Smooth muscle cell (in vitro differentiated cells): ENCODE data around the gene KLHL40. TPM values are rescaled to one million over a fixed set of nuclear protein-coding genes. Genes with fewer than 3 reads are reported as not detected.
A peak's percentile ranks its signal among the peaks of the same experiment; 100 is the strongest.

Experiments
- DNase-seq: peaks from one replicate; lab custom pipeline; 2025; ENCODE audit not compliant: unreplicated experiment; lab: John Stamatoyannopoulos, UW
- H2AFZ ChIP-seq: fragments of 200-600 bp; sonication (generic); 2 replicates; pipeline ENCODE4 v1.6.0; 2016; ENCODE audit warnings: antibody characterized with exemption, low read depth, mild to moderate bottlenecking
- H3F3A ChIP-seq: fragments of 200-600 bp; sonication (generic); 2 replicates; pipeline ENCODE4 v1.6.0; 2017; ENCODE audit warnings: antibody characterized with exemption, low read depth
- H3K27ac ChIP-seq: fragments of 200-600 bp; sonication (generic); 2 replicates; pipeline ENCODE4 v1.5.1; 2016; ENCODE audit warnings: low read depth, mild to moderate bottlenecking
- H3K27me3 ChIP-seq: fragments of 200-600 bp; sonication (generic); 2 replicates; pipeline ENCODE4 v1.6.1; 2016; ENCODE audit warnings: low read depth, mild to moderate bottlenecking
- H3K36me3 ChIP-seq: fragments of 200-600 bp; sonication (generic); 2 replicates; pipeline ENCODE4 v1.5.1; 2016; ENCODE audit warnings: low read depth
- H3K4me1 ChIP-seq: fragments of 200-600 bp; sonication (generic); 2 replicates; pipeline ENCODE4 v1.5.1; 2016; ENCODE audit warnings: low read depth
- H3K4me2 ChIP-seq: fragments of 200-600 bp; sonication (generic); 2 replicates; pipeline ENCODE4 v1.6.0; 2016; ENCODE audit warnings: mild to moderate bottlenecking
- H3K4me3 ChIP-seq: fragments of 200-600 bp; sonication (generic); 2 replicates; pipeline ENCODE4 v1.5.1; 2016; ENCODE audit warnings: mild to moderate bottlenecking
- H3K79me2 ChIP-seq: fragments of 200-600 bp; sonication (generic); 2 replicates; pipeline ENCODE4 v1.6.0; 2016; ENCODE audit warnings: low read depth, mild to moderate bottlenecking
- H3K9ac ChIP-seq: fragments of 200-600 bp; sonication (generic); 2 replicates; pipeline ENCODE4 v1.6.0; 2016; ENCODE audit warnings: low read depth
- H3K9me3 ChIP-seq: fragments of 200-600 bp; sonication (generic); replicated peaks from 2 replicates; pipeline ENCODE4 v1.5.1; 2016; ENCODE audit warnings: low read depth
- H4K20me1 ChIP-seq: fragments of 200-600 bp; sonication (generic); 2 replicates; pipeline ENCODE4 v1.6.0; 2016; ENCODE audit warnings: low read depth
- WGBS: methylation state at CpG from one replicate; pipeline ENCODE4 v1.1.7; 2016; ENCODE audit warnings: low lambda C conversion rate; 5-methylcytosine and 5-hydroxymethylcytosine counted together
- polyA plus RNA-seq: library from polyadenylated mRNA; unstranded; fragments of >200 nt; fragmentation: Nextera tagmentation; extraction: Ambion mirVana; gene quantifications from 2 replicates; pipeline ENCODE4 v1.2.1, GENCODE V29; 2016
- total RNA-seq: library from RNA; depleted of rRNA; stranded (reverse); fragments of >200 nt; gene quantifications from 2 replicates; pipeline ENCODE4 v1.2.3, GENCODE V29; 2014
- TF ChIP-seq, protein P1 (sequence below): fragments of 200-600 bp; sonication (generic); IDR thresholded peaks from 2 replicates; pipeline ENCODE4 v1.5.1; 2017; ENCODE audit warnings: borderline replicate concordance, mild to moderate bottlenecking, antibody characterized with exemption; ENCODE audit not compliant: insufficient read depth, poor library complexity, severe bottlenecking

KLHL40 gene
- total and polyA plus RNA-seq, 2 experiments from 2014 or later = not detected

- Histone ChIP-seq H2AFZ (no peak overlapping the region), H3K27ac (peak overlapping the region; percentile 80), H3F3A (peaks cover 19% of the 10 kb centered on the region), H3K36me3 (peaks cover 8% of the 10 kb centered on the region), H4K20me1 (peaks cover 58% of the 10 kb centered on the region), H3K9me3 (no peaks in the 10 kb centered on the region), H3K4me3 (no peak overlapping the region), H3K9ac (peak overlapping the region; percentile 44), H3K27me3 (no peaks in the 10 kb centered on the region), H3K4me2 (peak overlapping the region; percentile 93), H3K4me1 (peaks cover 21% of the 10 kb centered on the region), H3K79me2 (peaks cover 11% of the 10 kb centered on the region)
- TF ChIP-seq, protein P1, sequence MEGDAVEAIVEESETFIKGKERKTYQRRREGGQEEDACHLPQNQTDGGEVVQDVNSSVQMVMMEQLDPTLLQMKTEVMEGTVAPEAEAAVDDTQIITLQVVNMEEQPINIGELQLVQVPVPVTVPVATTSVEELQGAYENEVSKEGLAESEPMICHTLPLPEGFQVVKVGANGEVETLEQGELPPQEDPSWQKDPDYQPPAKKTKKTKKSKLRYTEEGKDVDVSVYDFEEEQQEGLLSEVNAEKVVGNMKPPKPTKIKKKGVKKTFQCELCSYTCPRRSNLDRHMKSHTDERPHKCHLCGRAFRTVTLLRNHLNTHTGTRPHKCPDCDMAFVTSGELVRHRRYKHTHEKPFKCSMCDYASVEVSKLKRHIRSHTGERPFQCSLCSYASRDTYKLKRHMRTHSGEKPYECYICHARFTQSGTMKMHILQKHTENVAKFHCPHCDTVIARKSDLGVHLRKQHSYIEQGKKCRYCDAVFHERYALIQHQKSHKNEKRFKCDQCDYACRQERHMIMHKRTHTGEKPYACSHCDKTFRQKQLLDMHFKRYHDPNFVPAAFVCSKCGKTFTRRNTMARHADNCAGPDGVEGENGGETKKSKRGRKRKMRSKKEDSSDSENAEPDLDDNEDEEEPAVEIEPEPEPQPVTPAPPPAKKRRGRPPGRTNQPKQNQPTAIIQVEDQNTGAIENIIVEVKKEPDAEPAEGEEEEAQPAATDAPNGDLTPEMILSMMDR = no peak
- WGBS = 32% methylated on average over 9 of the region's 9 CpGs
- DNase-seq = no peak
Observed at GRCh38 chr3:42651248-42652091, 33.9 kb upstream of the KLHL40 start.

- peak overlapping the region; percentile 83 for H3K4me3 ChIP-seq
- no peaks in the 10 kb centered on the region for H3K27me3 ChIP-seq
- H3K36me3 ChIP-seq = peaks cover 4% of the 10 kb centered on the region
- no peak overlapping the region for H3K9ac ChIP-seq
- peaks cover 13% of the 10 kb centered on the region for H3F3A ChIP-seq
- DNase-seq = no peak
- peaks cover 60% of the 10 kb centered on the region for H4K20me1 ChIP-seq
- peaks cover 21% of the 10 kb centered on the region for H3K4me1 ChIP-seq
- peak overlapping the region; percentile 80 for H3K27ac ChIP-seq
- TF ChIP-seq, protein P1 = no peak
- WGBS = 76% methylated on average over 1 of the region's 1 CpG
- no peak overlapping the region for H2AFZ ChIP-seq
- H3K4me2 ChIP-seq = peak overlapping the region; percentile 93
- H3K9me3 ChIP-seq = no peaks in the 10 kb centered on the region
- peaks cover 11% of the 10 kb centered on the region for H3K79me2 ChIP-seq
Observed at GRCh38 chr3:42652251-42652610, 33.1 kb upstream of the KLHL40 start.

DNA sequence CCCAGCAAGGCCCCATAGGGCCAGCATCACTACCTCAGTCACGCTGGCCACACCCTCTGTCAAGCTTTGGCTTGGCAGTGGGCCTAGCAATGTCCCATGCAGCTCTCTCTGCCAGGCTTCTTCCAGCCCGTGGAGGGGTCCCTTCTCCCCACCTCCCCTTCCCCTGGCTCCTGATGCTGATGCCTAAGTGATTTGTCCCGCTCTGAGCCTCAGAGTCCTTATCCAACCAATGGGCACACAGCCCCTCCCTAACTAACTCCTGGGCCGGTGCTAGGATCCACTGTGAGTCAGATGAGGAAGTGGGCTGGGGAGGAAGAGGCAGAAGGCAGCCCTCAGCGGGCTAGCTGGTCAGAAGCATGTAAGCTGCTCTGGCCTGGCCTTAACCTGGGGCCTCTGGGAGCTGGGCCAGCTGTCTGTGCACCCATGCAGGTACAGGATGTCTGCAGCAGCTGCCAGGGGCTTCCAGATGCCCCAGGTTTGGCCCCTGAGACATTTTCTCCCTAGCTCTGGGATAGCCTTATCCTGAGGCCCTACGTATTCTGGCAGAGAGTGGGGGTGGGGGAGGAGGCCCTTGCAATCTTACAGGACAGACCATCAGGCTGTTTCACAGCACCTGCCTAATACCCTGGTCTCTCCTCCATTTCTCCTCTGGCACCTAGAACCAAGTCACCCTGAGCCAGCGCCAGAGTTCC lies 32.6 kb upstream of the KLHL40 start:
- peaks cover 11% of the 10 kb centered on the region for H3K79me2 ChIP-seq
- H4K20me1 ChIP-seq = peaks cover 60% of the 10 kb centered on the region
- no peak overlapping the region for H3K9ac ChIP-seq
- H3K4me2 ChIP-seq = peak overlapping the region; percentile 93
- H3K36me3 ChIP-seq = peaks cover 4% of the 10 kb centered on the region
- H3K27me3 ChIP-seq = no peaks in the 10 kb centered on the region
- no peak for DNase-seq
- H3K9me3 ChIP-seq = no peaks in the 10 kb centered on the region
- H3F3A ChIP-seq = peaks cover 10% of the 10 kb centered on the region
- peak overlapping the region; percentile 83 for H3K4me3 ChIP-seq
- WGBS = 34% methylated on average over 7 of the region's 7 CpGs
- no peak overlapping the region for H2AFZ ChIP-seq
- TF ChIP-seq, protein P1 = no peak
- H3K27ac ChIP-seq = peak overlapping the region; percentile 80
- H3K4me1 ChIP-seq = peaks cover 21% of the 10 kb centered on the region
